ENCODE results near the gene TMEM161A.

Gene TMEM161A

GRCh38 chr19:19096641-19097627 is 41.3 kb downstream of the TMEM161A start:
- no peak for TF ChIP-seq CTCF (conservative IDR thresholded peaks at IDR 0.05)
- H3K27ac ChIP-seq = no peak overlapping the region

- no peak overlapping the region for H3K27ac ChIP-seq
- TF ChIP-seq CTCF (conservative IDR thresholded peaks at IDR 0.05) = no peak
Measured at GRCh38 chr19:19095691-19096090, 42.6 kb downstream of the TMEM161A start.

- TF ChIP-seq CTCF (conservative IDR thresholded peaks at IDR 0.05) = no peak
- H3K27ac ChIP-seq = no peak overlapping the region
Measured at GRCh38 chr19:19094513-19094912, 43.8 kb downstream of the TMEM161A start.

GRCh38 chr19:19087676-19088075 is 50.6 kb downstream of the TMEM161A start:
- no peak overlapping the region for H3K27ac ChIP-seq
- TF ChIP-seq CTCF (conservative IDR thresholded peaks at IDR 0.05) = no peak

- no peak for TF ChIP-seq CTCF (conservative IDR thresholded peaks at IDR 0.05)
- no peak overlapping the region for H3K27ac ChIP-seq
Measured at GRCh38 chr19:19083413-19084178, 54.7 kb downstream of the TMEM161A start.

- TF ChIP-seq CTCF (conservative IDR thresholded peaks at IDR 0.05) = no peak
- no peak overlapping the region for H3K27ac ChIP-seq
Measured at GRCh38 chr19:19081642-19082151, 56.6 kb downstream of the TMEM161A start.

- no peak overlapping the region for H3K27ac ChIP-seq
- no peak for TF ChIP-seq CTCF (conservative IDR thresholded peaks at IDR 0.05)
Measured at GRCh38 chr19:19079571-19079970, 58.7 kb downstream of the TMEM161A start.

Data from VCaP (cell line).